HT-29 (cell line): ENCODE results near the gene PSMG2. TPM values are rescaled to one million over a fixed set of nuclear protein-coding genes. Genes with fewer than 3 reads are reported as not detected.
"Not testable (repeated sequence)": the region's sequence is repeated elsewhere in the genome, so short reads cannot be mapped to it uniquely, and the experiment has no call there.

Experiments
- DNase-seq: peaks from one replicate; pipeline ENCODE4 v3.0.0-alpha.2; 2015; ENCODE audit warnings: low spot score
- total RNA-seq: library from RNA; depleted of rRNA; stranded (reverse); fragments of >200 nt; shearing (Covaris generic); gene quantifications from 2 replicates; pipeline ENCODE4 v1.2.3, GENCODE V29; 2014

Gene PSMG2
- total RNA-seq, 1 experiment from 2014 or later, result 55.7 TPM

DNA sequence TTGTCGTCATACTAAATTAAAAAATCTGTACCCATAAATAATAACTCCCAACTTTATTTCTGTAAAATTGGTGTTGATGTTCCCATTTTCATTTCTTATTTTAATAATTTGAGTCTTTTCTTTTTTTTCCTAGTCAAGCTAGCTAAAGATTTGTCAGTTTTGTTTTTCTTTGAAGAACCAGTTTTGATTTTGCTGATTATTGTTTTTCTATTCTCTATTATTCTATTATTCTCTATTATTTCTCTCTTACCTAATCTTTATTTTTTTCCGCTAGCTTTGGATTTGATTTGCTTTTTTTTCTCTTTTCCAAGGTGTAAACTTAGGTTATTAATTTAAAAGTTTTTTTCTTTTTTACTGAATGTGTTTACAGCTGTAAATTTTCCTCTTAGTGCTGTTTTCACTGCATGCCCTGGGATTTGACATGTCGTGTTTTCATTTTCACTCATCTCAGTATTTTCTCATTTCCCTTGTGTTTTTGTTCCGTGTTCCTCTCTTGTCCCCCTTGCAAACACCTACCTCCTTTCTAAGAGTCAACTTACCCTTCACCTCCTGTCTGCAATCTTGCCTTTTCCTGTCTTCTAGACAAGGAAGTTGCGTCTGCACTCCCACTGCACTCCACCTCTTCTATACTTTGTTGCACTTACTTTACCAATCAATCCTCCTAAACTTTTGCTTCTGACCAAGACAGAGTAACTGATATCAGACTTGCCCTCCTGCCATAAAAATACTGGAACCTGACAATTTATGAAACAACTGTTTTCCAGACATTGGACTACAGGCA, 18.8 kb downstream of the PSMG2 start:
- no peak for DNase-seq

DNA sequence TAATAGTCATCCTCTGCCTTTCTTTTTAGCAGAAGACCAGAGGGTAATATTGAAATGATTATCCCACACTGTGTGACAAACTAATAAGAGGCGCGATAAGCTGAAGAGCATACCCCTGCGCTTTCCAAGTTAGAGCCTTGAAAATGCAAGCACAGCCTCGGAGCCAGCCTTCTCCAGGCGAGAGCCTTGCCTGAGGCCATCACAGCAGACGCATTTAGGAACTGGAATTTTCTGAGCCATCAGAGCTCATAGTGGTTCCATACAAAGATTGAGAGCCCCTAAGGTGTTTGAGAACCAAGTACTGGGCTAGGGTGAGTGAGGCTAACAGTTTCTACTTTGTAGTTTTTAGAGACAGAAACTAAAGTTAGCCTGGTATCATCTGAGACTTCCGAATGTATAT, 19.9 kb downstream of the PSMG2 start:
- no peak for DNase-seq

GRCh38 chr18:12726331-12726730, 23.5 kb downstream of the PSMG2 start:
- DNase-seq, result no peak

DNA sequence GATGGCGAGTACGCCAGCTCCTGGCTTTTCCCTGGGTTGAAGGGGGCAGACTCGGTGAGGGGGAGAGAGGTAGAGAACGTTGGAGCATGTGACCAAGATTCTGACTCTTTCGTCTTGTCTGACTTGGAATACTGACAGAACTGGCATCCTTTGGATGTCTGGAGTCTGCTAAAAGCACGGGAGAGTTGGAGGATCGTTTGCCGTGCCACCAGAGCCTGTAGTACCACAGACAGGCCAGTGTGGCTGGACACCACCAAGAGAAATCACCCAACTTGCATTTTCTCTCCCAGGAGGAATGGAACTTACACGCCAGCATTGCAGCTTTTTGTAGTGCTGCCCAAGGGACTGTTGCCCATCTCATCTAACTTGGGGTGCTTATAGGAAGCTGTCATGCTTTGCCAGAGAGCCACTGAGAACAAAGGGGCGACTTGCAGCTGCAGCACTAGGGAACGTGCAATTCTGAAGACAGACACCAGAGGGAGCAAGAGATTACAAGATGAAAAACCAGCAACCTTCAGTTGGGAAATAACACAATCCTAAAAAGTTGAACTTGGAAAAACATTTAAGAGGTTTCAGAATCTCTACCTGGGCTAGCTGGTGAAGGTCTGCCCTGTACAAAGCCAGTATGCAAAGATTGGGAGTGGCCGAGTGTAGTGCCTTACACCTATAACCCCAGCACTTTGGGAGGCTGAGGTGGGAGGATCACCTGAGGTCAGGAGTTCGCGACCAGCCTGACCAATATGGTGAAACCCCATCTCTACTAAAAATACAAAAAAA, 24.1 kb downstream of the PSMG2 start:
- DNase-seq, result peak; percentile 92

DNA sequence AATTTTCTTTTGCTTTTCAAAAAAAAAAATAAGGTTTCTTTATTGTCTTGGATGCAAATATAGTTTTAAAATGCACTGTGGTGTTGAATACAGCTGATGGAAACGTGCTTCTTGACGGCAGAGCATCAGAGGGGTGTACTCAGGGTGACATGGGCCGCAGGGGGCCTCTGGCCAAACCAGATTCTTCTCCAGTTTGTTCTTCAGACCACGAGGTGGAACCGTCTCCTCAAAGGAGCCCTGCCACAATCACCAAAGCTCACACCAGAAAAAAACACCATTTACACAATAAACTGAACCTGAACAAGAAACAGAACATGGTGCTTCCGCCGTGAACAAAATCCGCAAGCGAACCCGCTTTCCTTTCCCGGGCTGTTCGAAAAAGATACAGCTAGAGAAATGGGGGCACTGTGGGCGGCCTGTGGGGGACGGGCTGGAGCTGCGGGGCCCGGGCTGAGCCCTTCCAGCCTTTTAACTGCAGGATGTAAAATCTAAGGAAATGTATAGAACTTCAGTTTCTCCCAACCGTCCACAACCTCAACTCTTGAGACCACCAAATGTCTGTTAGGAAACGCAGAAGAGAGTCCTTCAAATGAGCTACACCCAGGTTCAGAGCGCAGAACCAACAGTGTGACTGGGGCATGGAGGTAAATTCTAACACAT, 34.5 kb downstream of the PSMG2 start:
- DNase-seq, result no peak

GRCh38 chr18:12741351-12741750, 38.5 kb downstream of the PSMG2 start:
- DNase-seq, result peak; percentile 72

DNA sequence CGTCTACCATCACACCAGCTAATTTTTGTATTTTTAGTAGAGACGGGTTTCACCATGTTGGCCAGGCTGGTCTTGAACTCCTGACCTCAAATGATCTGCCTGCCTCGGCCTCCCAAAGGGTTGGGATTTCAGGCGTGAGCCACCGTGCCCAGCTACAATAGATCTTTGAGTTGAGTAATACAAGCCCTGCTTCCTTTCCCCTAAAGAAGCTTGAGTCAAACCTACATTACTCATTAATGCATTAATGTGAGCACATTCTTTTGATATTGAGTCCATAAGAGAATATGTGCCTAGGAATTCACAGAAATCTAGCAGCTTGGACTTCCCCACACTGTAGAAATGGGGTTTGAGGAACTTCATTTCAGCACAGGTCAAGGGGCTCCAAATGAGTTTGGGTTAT, 39.6 kb downstream of the PSMG2 start:
- DNase-seq, result no peak

DNA sequence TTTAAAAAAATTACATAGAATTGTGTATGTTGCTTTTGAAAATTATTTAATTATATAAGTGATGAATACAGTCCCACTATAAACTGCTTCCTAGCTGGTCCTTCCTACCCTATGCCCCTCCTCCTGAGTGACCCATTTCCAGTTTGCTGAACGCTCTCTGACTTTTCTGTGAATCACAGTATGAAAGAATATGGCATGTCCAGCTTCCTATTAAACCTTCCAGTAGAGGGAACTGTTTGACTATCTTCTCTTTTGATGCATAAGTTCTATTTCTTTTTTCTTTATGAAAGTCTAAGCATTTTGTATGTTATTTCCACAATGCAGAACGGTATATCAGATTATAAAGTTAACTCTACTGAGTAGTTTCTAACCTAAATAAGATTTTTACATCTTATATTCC, 41.3 kb downstream of the PSMG2 start:
- peak; percentile 71 for DNase-seq

GRCh38 chr18:12745095-12745795, 42.4 kb downstream of the PSMG2 start:
- DNase-seq, result no peak

DNA sequence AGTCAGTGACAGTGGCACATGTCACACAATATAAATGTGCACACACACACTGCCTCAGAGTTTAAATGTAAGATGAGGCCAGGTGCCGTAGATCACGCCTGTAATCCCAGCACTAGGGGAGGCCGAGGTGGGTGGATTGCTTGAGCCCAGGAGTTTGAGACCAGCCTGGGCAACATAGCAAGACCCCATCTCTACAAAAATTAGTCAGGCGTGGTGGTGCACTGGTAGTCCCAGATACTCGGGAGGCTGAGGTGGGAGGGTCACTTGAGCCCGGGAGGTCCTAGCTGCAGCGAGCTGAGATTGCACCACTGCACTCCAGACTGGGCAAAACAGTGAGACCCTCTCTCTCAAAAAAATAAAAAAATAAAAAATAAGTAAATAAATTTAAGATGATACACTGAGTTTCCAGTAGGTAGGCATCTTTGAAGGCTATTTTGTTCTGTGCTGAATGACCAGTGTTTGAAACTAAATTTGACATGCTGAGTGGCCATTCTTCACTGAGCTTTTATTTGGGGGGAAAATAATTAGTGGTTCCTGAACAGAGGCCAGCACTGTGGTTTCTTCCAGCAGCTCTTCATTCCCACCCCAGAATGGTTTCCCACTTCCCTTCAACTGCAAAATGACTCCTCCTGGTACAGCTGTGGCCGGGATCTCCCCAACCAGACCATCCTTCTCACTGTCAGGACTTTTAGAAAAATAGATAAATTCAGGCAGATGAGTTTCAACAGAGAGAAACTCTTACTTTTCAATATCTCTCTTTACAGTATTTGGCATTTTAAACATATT, 44.9 kb downstream of the PSMG2 start:
- DNase-seq, result no peak

- DNase-seq, result no peak
Observed at GRCh38 chr18:12748671-12749070, 45.8 kb downstream of the PSMG2 start.

GRCh38 chr18:12749121-12749520, 46.3 kb downstream of the PSMG2 start:
- DNase-seq, result no peak

GRCh38 chr18:12750076-12750714, 47.4 kb downstream of the PSMG2 start:
- DNase-seq, result no peak

- DNase-seq, result no peak
Observed at GRCh38 chr18:12750715-12751502, 48.1 kb downstream of the PSMG2 start.

GRCh38 chr18:12751503-12751884, 48.7 kb downstream of the PSMG2 start:
- no peak for DNase-seq

GRCh38 chr18:12751891-12752290, 49.0 kb downstream of the PSMG2 start:
- DNase-seq, result no peak

- DNase-seq, result no peak
Observed at GRCh38 chr18:12754511-12754910, 51.7 kb downstream of the PSMG2 start.

GRCh38 chr18:12755606-12756005, 52.8 kb downstream of the PSMG2 start:
- DNase-seq, result not testable (repeated sequence)

GRCh38 chr18:12756619-12757239, 53.9 kb downstream of the PSMG2 start:
- DNase-seq, result not testable (repeated sequence)
